HG03575 (cell line): ENCODE measurements around the gene CDCA4.
"Not testable (repeated sequence)": the region's sequence is repeated elsewhere in the genome, so short reads cannot be mapped to it uniquely, and the experiment has no call there.

Experiments used
- ATAC-seq: cut with Tn5 transposase; IDR thresholded peaks from one replicate; pipeline ENCODE4 v1.9.1; 2021; ENCODE audit not compliant: unreplicated experiment, insufficient number of reproducible peaks, low FRiP score; ENCODE audit errors: extremely low read depth

The CDCA4 gene

DNA sequence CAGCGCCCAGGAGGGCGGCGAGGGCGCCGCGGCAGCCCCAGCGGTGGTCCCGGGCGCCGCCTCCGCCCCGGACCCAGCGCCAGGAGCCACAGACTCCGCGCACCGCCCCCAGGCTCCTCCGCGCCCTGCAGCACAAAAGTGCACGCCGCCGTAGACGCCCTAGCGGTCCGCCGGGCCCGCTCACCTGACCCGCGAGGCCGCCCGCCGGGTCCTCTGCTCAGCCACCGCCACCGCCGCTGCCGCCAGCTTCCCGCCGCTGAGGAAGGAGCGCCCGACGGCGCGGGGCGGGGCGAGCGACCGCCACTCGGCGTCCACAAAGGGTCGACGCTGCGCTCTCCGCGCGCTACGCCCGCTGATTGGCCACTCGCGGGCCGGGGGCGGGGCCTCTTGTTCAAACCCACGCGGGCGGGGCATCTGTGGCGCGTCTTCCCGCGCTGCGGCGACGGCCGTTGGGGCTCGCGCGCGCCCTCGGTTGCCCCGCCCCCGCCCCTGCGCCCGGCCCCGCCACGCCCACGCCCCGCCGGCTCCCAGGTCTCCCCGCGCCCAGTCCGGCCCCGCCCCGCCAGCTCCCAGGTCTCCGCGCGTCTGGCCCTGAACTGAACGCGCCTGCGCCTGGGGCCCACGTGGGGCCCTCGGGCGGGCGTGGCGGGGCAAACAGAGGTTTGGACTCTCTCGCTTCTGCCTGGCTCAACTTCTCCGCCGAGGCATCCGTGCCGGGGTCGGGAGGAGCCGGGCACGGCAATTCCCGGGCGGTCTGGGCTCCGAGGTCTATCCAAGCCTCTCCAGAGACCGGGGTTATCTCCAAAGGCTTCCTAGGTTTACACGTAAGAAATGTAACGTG is at the start of gene CDCA4:
Gene CDCA4, minus strand, starts transcription at position 269 of the 841 bp plus-strand sequence. CDS start 9,154 bp downstream, outside the sequence.
- peak; percentile 26 for ATAC-seq

DNA sequence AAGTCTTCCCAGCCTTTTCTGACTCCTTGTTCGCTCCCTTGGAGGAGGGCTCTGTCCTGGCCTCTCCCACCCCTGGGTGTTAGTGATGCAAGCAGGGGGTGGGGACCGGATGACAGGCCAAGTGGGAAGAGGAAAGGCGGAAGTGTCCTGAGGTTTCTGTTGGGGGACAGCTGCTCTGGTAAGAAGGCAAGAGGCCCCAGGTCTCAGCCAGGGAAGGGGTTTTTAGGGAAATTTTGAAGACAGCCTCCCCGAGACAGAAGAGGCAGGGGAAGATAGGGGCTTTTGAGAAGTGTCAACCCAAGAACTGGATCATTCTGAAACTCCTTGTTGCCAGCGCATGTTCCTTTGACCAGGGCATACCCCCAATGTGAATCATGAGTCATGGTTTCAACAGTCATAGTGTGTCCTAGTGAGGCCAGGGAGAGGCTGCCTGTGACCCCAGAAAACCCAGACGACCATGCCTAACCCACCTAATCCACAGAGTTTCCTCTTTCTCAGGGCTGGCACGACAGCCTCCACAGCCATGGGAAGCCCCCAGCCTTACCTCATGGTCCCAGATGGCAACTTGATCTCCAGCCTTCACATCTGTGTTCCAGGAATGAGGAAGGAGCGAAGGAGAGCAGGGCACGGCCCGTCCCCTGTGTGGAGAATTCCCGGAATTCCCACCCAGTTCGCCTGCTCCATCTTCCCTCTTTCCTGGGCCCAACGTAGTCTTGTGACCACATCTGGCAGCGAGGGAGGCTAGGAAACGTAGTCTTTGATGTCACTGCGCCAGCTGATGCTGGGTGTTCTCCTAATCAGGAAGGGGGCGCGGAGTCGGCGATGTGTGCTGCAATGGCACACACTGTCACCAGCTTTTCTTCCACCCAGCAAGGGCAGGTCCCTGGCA is 49.2 kb upstream of the CDCA4 start:
- peak; percentile 42 for ATAC-seq

DNA sequence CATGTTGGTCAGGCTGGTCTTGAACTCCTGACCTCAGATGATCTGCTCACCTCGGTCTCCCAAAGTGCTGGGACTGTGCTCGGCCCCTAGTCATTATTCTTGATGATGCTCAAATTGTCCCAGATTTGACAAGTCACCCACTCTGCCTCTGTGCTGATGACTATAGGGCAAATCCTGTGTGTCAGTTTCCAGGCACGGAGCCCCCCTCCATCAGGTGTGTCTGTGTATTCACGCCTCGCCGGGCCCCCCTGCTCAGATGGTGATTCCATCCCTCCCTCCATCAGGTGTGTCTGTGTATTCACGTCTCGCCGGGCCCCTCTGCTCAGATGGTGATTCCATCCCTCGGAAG is 48.6 kb upstream of the CDCA4 start:
- ATAC-seq, result no peak

DNA sequence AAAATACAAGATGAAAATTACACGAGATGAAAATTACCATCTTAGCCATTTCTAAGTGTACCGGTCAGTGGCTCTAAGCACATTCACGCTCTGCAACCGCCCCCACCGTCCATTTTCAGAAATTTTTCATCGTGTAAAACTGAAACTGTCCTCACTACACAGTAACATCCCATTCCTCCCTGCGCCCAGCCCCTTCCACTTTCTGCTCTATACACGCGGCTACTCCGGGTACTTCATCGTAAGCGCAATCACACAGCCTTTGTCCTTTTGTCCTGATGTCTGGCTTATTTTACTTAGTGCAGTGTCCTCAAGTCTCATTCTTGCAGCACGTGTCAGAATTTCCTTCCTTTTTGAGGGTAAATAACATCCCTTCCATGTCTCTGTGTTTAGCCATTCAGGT is 47.9 kb upstream of the CDCA4 start:
- ATAC-seq, result no peak

GRCh38 chr14:105067969-105068301 is 47.1 kb upstream of the CDCA4 start:
- no peak for ATAC-seq

DNA sequence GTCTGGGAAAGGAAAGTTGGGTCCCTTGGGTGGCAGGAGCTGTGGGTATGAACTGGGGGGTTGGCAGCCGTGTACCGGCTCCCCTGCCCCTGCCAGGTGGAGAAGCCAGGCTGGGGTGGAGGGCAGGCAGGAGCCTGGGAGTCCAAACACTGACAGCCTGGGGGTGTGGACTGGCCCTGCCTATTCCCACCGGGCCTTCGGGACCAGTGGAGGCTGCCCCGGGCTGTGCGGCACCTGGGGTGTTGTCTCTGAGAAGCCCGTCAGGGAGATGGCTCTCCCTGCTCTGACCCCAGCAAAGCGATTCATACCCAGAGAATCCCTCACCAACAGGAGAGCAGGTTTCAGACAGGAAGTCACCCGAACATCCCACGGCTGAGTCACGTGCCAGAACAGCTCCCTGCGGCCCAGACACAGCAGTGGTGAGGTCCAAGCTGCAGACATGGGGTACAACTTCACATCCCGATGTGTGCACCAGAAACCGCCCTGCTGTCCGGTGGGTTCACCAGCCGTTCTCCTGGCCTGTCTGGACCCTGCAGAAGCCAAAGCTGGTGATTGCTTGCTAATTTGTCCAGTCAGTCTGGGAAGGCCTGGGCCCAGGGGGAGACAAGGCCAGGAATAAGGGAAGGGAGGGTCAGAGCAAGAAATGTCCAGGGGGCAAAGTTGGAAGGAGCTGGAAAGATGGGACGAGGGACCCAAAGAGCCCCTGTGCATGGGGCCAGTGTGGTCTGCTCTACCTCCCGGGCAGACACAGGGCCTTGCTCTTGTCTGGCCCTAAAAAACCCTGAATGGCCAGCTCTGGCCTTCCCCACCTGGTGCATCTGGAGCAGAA is 46.5 kb upstream of the CDCA4 start:
- ATAC-seq, result no peak

GRCh38 chr14:105066240-105067071 is 45.6 kb upstream of the CDCA4 start:
- ATAC-seq, result no peak

DNA sequence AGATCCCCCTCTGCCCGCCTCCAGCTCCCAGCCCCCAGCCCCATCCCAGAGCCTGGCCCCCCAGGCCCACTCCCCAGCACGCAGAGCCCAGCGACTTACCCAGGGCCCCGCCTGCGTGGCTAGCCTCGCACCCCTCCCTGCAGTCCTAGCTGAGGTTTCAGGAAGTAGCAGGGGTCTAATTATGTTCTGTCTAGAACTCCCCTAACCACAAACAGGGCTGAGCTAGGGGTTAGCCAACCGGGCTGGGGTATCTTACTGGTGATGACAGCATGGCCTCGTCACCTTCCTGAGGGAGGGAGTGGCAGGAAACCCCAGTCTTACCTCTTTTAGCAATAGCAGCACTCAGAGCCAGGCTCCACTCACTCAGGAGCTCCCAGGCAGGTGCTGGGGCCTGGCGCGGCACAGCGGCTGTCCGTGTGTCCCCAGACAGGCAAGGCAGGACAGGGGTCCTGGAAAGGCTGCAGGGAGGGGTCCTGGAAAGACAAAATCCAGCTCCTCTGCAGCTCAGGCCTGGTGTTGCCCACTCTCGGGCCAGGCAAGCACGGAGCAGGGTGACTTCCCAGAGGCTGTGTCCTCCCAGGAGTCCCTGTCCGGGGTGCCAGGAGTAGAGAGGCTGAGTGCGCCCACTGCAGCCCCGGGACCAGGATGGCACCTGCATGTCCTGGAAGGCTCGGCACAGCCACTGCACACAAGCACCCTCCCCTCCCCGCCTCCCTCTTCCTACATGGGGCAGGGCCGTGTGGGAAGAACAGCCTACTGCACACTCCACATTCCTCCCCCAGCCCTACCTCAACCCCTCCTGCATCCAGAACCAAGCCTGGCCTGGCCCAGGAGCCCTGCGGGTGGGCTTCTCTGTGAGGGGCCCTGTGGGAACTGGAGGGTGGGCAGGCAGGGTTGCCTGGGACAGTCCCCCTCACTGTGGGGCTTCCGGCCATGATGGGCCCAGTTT is 44.7 kb upstream of the CDCA4 start, which contains the start of gene GPR132:
Gene GPR132, minus strand, starts transcription at position 151 of the 949 bp plus-strand sequence. CDS start 10,010 bp downstream, outside the sequence.
- peak; percentile 28 for ATAC-seq

GRCh38 chr14:105064721-105065143 is 43.8 kb upstream of the CDCA4 start:
- ATAC-seq, result no peak

GRCh38 chr14:105064001-105064400 is 43.1 kb upstream of the CDCA4 start:
- ATAC-seq, result no peak

GRCh38 chr14:105063506-105063905 is 42.6 kb upstream of the CDCA4 start:
- not testable (repeated sequence) for ATAC-seq

- no peak for ATAC-seq
These were observed 42.2 kb upstream of the CDCA4 start for GRCh38 chr14:105063056-105063455.

GRCh38 chr14:105062048-105062433 is 41.2 kb upstream of the CDCA4 start:
- no peak for ATAC-seq

GRCh38 chr14:105061428-105062047 is 40.7 kb upstream of the CDCA4 start:
- no peak for ATAC-seq

DNA sequence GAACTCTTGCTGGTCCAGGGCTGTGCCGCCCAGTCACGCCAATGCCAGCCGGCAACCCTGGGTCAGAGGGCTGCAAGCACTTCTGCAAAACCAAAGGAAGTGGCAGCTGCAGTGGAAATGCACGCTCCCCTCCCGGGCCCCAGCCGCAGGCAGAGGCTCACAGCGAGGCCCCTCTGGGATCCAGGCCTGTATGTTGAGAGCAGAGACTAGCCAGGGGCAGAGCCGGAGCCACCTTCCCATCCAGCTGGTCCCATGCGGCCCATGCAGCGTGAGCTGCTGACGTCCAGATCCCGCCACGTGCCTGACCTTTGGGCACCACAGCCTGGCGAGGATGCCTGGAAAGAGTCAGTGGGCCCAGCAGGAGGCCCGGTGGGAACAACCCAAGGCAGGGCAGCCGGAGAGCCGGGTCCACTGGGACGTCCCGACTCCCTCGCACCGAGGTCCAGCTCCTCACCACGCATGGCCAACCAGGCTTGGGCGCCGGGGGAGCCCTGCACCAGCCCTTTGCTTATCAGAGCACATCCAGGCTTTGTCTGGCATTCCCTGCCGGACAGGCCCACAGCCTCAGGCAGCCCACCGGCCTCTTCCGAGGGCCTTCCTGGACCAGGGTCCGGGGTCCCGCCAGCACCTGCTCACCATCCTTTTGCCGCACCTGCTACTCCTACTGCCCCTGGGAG is 40.0 kb upstream of the CDCA4 start:
- no peak for ATAC-seq

DNA sequence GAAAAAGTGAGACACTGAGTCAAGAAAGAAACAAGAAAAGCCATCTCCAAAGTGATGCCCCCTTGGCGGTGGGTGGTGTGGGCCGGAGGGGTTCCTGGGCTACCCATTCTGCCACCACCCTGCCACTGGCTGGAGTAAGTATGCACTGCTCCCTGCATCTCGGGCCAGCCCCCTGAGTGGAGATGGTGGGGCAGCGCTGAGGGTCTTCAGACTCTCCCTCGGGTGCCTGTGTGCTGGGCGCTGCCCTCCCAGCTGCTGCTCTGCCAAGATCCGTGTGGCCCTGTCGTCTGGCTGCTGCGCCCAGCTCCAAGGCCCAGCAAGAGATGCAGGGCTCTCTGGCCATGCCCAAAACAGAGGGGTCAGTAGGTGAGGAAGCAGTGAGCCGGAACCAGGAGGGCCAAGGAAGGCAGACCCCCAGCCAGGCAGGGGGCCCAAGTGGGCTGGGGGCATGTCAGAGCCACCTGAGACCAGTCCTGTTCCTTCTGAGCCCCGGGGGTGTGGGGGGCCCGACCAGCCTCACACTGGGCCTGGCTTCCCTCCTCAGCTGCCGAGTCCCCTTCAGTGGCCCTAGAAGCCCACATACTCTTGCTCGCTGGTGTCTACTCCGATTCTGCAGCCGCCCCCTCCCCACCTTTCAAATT is 39.2 kb upstream of the CDCA4 start:
- ATAC-seq, result no peak
